Progenitor cell of endocrine pancreas (in vitro differentiated cells): ENCODE data around the gene ETV6. TPM values are rescaled to one million over a fixed set of nuclear protein-coding genes. Genes with fewer than 3 reads are reported as not detected.
"Not testable (repeated sequence)": the region's sequence is repeated elsewhere in the genome, so short reads cannot be mapped to it uniquely, and the experiment has no call there.

Experiments
- DNase-seq: peaks from one replicate; pipeline ENCODE4 v3.0.0; 2021; ENCODE audit warnings: low spot score; ENCODE audit not compliant: unreplicated experiment
- H3K27ac Mint-ChIP-seq: 2 replicates; pipeline ENCODE4 v1.8.0; 2021; ENCODE audit warnings: mild to moderate bottlenecking, moderate library complexity, mixed read lengths
- H3K27me3 Mint-ChIP-seq: 2 replicates; pipeline ENCODE4 v1.8.0; 2021; ENCODE audit warnings: mixed read lengths
- H3K36me3 Mint-ChIP-seq: 2 replicates; pipeline ENCODE4 v1.8.0; 2022; ENCODE audit warnings: mixed read lengths; ENCODE audit not compliant: insufficient read depth
- H3K4me1 Mint-ChIP-seq: 2 replicates; pipeline ENCODE4 v1.8.0; 2021; ENCODE audit warnings: low read depth, mixed read lengths
- H3K4me3 Mint-ChIP-seq: 2 replicates; pipeline ENCODE4 v1.8.0; 2021; ENCODE audit warnings: low read depth, mild to moderate bottlenecking, moderate library complexity, mixed read lengths
- H3K9me3 Mint-ChIP-seq: 2 replicates; pipeline ENCODE4 v1.8.0; 2021; ENCODE audit warnings: low read depth, mixed read lengths
- total RNA-seq: library from RNA; stranded (reverse); gene quantifications from 2 replicates; pipeline ENCODE4 v1.2.1, GENCODE V29; 2021
- TF ChIP-seq, protein P1 (sequence below): fragments of 200-600 bp; sonication (generic); IDR thresholded peaks from one replicate; pipeline ENCODE4 v1.5.0; 2021; ENCODE audit warnings: antibody characterized with exemption, mild to moderate bottlenecking; ENCODE audit not compliant: unreplicated experiment

Gene ETV6
- total RNA-seq, 1 donor from 2014 or later = 55.2 TPM

GRCh38 chr12:11681207-11681606 lies 31.7 kb downstream of the ETV6 start:
- no peak for DNase-seq
- peaks cover 6% of the 10 kb centered on the region for H3K36me3 Mint-ChIP-seq
- peaks cover 3% of the 10 kb centered on the region for H3K9me3 Mint-ChIP-seq
- H3K4me1 Mint-ChIP-seq = peaks cover 32% of the 10 kb centered on the region
- TF ChIP-seq, protein P1, sequence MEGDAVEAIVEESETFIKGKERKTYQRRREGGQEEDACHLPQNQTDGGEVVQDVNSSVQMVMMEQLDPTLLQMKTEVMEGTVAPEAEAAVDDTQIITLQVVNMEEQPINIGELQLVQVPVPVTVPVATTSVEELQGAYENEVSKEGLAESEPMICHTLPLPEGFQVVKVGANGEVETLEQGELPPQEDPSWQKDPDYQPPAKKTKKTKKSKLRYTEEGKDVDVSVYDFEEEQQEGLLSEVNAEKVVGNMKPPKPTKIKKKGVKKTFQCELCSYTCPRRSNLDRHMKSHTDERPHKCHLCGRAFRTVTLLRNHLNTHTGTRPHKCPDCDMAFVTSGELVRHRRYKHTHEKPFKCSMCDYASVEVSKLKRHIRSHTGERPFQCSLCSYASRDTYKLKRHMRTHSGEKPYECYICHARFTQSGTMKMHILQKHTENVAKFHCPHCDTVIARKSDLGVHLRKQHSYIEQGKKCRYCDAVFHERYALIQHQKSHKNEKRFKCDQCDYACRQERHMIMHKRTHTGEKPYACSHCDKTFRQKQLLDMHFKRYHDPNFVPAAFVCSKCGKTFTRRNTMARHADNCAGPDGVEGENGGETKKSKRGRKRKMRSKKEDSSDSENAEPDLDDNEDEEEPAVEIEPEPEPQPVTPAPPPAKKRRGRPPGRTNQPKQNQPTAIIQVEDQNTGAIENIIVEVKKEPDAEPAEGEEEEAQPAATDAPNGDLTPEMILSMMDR = no peak
- H3K27me3 Mint-ChIP-seq = no peaks in the 10 kb centered on the region
- H3K27ac Mint-ChIP-seq = no peak overlapping the region
- no peak overlapping the region for H3K4me3 Mint-ChIP-seq

GRCh38 chr12:11681695-11682094 lies 32.2 kb downstream of the ETV6 start:
- DNase-seq, H3K4me3 Mint-ChIP-seq, H3K27me3 Mint-ChIP-seq, H3K36me3 Mint-ChIP-seq, H3K9me3 Mint-ChIP-seq, H3K27ac Mint-ChIP-seq: not testable (repeated sequence)
- peaks cover 28% of the 10 kb centered on the region for H3K4me1 Mint-ChIP-seq

GRCh38 chr12:11684393-11684792 lies 34.9 kb downstream of the ETV6 start:
- peaks cover 40% of the 10 kb centered on the region for H3K4me1 Mint-ChIP-seq
- H3K4me3 Mint-ChIP-seq = no peak overlapping the region
- no peak overlapping the region for H3K27ac Mint-ChIP-seq
- peaks cover 6% of the 10 kb centered on the region for H3K36me3 Mint-ChIP-seq
- H3K9me3 Mint-ChIP-seq = peaks cover 3% of the 10 kb centered on the region
- no peaks in the 10 kb centered on the region for H3K27me3 Mint-ChIP-seq
- TF ChIP-seq, protein P1 = no peak
- no peak for DNase-seq

DNA sequence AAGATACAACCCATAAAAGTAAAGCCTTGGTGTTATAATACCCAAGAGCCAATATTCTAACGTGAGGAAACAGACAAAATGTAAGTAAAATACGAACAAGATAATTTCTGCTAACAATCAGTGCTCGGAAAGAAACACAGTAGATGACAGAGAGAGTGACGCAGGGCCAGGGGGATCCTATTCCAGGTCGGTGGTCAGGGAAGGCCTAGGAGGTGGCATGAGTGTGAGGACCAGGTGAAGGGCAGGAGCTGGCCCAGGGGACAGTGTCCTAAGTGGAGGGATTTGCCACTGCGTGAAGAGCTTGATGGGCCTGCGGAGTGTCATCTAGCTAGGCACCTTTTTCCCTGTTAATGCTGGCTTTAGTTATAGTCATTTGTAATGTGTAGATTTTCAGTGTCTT lies 35.3 kb downstream of the ETV6 start:
- H3K27ac Mint-ChIP-seq = no peak overlapping the region
- H3K36me3 Mint-ChIP-seq = peaks cover 7% of the 10 kb centered on the region
- no peaks in the 10 kb centered on the region for H3K27me3 Mint-ChIP-seq
- DNase-seq = no peak
- peaks cover 40% of the 10 kb centered on the region for H3K4me1 Mint-ChIP-seq
- peaks cover 4% of the 10 kb centered on the region for H3K9me3 Mint-ChIP-seq
- no peak overlapping the region for H3K4me3 Mint-ChIP-seq
- TF ChIP-seq, protein P1 = no peak

- Mint-ChIP-seq H3K36me3 (peaks cover 12% of the 10 kb centered on the region), H3K27me3 (peaks cover 3% of the 10 kb centered on the region), H3K9me3 (peaks cover 9% of the 10 kb centered on the region), H3K27ac (no peak overlapping the region), H3K4me1 (peaks cover 40% of the 10 kb centered on the region), H3K4me3 (no peak overlapping the region)
- DNase-seq = no peak
- TF ChIP-seq, protein P1 = no peak
Measured at GRCh38 chr12:11685316-11685715, 35.8 kb downstream of the ETV6 start.

DNA sequence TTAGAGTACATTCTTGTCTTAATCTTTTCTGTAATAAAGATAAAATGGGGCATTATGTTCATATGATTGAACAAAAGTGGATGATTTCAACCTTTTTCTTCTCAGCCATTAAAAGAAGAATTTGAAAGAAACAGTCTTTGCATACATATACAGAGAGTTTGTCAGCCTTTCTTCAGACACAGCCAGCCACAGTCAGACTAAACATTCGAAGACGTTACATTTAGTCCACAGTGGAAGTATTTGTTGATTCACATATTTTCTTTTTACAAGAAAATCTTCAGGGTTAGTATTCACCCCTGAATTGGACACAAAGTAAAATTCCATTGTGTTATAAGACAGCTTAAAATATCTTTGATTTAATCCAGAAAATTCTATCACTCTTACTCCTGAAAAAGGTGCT lies 36.2 kb downstream of the ETV6 start:
- Mint-ChIP-seq H3K4me1 (peaks cover 40% of the 10 kb centered on the region), H3K27me3 (peaks cover 3% of the 10 kb centered on the region), H3K4me3 (no peak overlapping the region), H3K36me3 (peaks cover 12% of the 10 kb centered on the region), H3K9me3 (peaks cover 9% of the 10 kb centered on the region), H3K27ac (no peak overlapping the region)
- TF ChIP-seq, protein P1 = no peak
- no peak for DNase-seq
